Nephron progenitor cell (in vitro differentiated cells): ENCODE data around the gene GRID2.

ENCODE experiments used
- DNase-seq: peaks from one replicate; pipeline ENCODE4 v3.0.0; 2021
- H3K27ac Mint-ChIP-seq: 2 replicates; pipeline ENCODE4 v1.8.0; 2021; ENCODE audit warnings: mild to moderate bottlenecking, moderate library complexity, mixed read lengths
- H3K27me3 Mint-ChIP-seq: 2 replicates; pipeline ENCODE4 v1.8.0; 2021; ENCODE audit warnings: mild to moderate bottlenecking, low read depth, mixed read lengths; ENCODE audit not compliant: poor library complexity
- H3K36me3 Mint-ChIP-seq: 2 replicates; pipeline ENCODE4 v1.8.0; 2021; ENCODE audit warnings: low read depth, mixed read lengths
- H3K4me1 Mint-ChIP-seq: 2 replicates; pipeline ENCODE4 v1.8.0; 2021; ENCODE audit warnings: mixed read lengths
- H3K4me3 Mint-ChIP-seq: 2 replicates; pipeline ENCODE4 v1.8.0; 2021; ENCODE audit warnings: mild to moderate bottlenecking, moderate library complexity, mixed read lengths
- H3K9me3 Mint-ChIP-seq: 2 replicates; pipeline ENCODE4 v1.8.0; 2021; ENCODE audit warnings: mild to moderate bottlenecking, moderate library complexity, mixed read lengths
- TF ChIP-seq, protein P1 (sequence below): fragments of 200-600 bp; sonication (generic); IDR thresholded peaks from 2 replicates; pipeline ENCODE4 v1.5.0; 2021; ENCODE audit warnings: antibody characterized with exemption

GRID2 gene

DNA sequence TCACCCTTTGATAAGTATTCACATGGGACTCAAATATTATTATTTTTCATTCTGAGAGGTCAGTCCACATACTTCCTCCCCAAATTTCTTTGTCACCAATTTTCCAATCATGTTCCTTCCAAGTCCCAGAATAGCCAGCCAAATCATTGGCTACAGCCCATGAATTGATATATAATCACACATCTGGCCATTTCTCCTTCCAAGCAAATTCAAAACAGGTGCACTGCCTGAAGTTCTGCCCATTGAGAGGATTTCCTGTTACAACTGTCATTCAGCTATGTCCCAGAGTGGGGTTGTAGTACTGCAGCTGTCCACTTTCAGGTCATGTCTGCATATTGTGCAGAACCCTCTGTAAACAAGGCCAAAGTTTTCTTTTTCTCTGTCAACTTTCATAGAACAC is 347.8 kb downstream of the GRID2 start:
- Mint-ChIP-seq H3K4me3 (no peak overlapping the region), H3K4me1 (no peaks in the 10 kb centered on the region), H3K9me3 (no peaks in the 10 kb centered on the region), H3K27ac (no peak overlapping the region), H3K36me3 (no peaks in the 10 kb centered on the region), H3K27me3 (peaks cover 3% of the 10 kb centered on the region)
- DNase-seq: no peak
- TF ChIP-seq, protein P1, sequence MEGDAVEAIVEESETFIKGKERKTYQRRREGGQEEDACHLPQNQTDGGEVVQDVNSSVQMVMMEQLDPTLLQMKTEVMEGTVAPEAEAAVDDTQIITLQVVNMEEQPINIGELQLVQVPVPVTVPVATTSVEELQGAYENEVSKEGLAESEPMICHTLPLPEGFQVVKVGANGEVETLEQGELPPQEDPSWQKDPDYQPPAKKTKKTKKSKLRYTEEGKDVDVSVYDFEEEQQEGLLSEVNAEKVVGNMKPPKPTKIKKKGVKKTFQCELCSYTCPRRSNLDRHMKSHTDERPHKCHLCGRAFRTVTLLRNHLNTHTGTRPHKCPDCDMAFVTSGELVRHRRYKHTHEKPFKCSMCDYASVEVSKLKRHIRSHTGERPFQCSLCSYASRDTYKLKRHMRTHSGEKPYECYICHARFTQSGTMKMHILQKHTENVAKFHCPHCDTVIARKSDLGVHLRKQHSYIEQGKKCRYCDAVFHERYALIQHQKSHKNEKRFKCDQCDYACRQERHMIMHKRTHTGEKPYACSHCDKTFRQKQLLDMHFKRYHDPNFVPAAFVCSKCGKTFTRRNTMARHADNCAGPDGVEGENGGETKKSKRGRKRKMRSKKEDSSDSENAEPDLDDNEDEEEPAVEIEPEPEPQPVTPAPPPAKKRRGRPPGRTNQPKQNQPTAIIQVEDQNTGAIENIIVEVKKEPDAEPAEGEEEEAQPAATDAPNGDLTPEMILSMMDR: no peak

DNA sequence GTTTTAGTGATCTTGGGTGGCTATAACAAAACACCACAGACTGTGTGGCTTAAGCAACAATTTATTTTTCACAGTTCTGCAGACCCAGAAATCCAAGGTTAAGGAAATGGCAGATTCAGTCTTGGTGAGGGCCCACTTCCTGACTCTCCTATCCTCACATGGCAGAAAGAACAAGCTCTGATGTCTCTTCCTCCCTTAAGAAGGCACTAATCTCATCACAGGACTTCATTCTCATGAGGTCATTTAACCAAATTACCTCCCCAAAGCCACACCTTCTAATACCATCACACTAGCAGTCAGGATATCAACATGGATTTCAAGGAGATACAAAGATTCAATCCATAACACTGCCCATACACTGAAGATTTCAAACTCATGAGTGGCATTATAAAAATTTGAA is 350.3 kb downstream of the GRID2 start:
- no peak for DNase-seq
- no peaks in the 10 kb centered on the region for H3K4me1 Mint-ChIP-seq
- no peak overlapping the region for H3K27ac Mint-ChIP-seq
- no peaks in the 10 kb centered on the region for H3K9me3 Mint-ChIP-seq
- no peak overlapping the region for H3K4me3 Mint-ChIP-seq
- no peaks in the 10 kb centered on the region for H3K27me3 Mint-ChIP-seq
- no peaks in the 10 kb centered on the region for H3K36me3 Mint-ChIP-seq
- TF ChIP-seq, protein P1: no peak

DNA sequence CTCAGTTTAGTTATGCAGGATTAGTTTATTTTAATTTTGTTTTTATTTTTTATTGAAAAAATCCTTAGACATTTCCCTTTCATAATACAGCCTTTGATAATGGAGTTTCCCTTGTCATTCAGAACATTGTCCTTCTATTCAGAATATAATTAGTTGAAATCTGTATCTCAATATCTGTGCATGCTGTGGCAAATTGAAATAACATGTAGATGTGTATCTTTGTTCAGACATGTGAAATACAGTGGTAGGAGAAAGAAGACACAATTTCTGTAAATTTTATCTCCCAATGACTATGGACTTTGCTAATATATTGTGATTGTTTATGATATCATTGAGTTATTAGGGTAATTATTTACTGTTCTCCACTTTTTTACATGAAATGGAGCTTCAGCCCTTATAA is 353.9 kb downstream of the GRID2 start:
- TF ChIP-seq, protein P1: no peak
- no peak for DNase-seq
- H3K27ac Mint-ChIP-seq: no peak overlapping the region
- no peaks in the 10 kb centered on the region for H3K27me3 Mint-ChIP-seq
- no peaks in the 10 kb centered on the region for H3K36me3 Mint-ChIP-seq
- no peak overlapping the region for H3K4me3 Mint-ChIP-seq
- H3K9me3 Mint-ChIP-seq: no peaks in the 10 kb centered on the region
- H3K4me1 Mint-ChIP-seq: no peaks in the 10 kb centered on the region

DNA sequence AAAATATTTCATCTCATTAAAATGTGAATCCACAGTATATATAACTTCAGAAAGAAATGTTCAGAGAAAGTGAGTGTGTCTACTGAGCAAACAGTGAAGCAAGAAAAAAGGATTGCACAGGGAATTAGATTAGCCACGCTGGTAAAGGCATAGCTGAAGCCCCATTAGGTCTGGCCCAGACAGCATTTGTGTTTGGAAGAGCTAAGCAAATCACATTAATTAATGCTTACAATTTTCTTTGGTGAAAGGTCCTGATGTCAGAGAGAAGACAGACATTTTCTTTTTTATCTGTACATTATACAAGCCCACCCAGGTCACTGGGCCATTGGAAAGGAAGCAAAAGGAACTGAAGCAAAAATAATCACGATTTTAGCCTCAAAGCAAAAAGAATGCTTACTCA is 354.6 kb downstream of the GRID2 start:
- no peaks in the 10 kb centered on the region for H3K9me3 Mint-ChIP-seq
- no peaks in the 10 kb centered on the region for H3K27me3 Mint-ChIP-seq
- DNase-seq: no peak
- H3K27ac Mint-ChIP-seq: no peak overlapping the region
- no peak overlapping the region for H3K4me3 Mint-ChIP-seq
- no peaks in the 10 kb centered on the region for H3K36me3 Mint-ChIP-seq
- no peaks in the 10 kb centered on the region for H3K4me1 Mint-ChIP-seq
- TF ChIP-seq, protein P1: no peak

DNA sequence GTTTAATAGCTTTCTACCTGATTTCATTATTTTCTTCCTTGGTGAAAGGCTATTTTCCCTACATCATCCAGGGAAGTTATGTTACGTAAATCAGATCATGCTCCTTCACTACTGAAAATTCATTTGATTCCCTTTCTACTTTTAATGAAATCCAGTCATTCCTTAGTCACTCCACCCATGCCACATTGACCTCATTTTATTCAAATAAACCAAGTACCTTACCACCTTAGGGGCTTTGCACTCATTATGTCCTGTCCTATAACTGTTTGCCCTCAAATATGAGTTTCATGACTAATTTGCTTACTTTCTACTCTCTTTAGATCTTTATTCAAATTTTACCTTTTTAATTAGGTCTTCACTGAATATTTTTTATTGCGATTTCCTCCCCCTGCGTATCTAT is 374.0 kb downstream of the GRID2 start:
- H3K4me3 Mint-ChIP-seq: no peak overlapping the region
- H3K4me1 Mint-ChIP-seq: no peaks in the 10 kb centered on the region
- no peaks in the 10 kb centered on the region for H3K36me3 Mint-ChIP-seq
- DNase-seq: no peak
- TF ChIP-seq, protein P1: no peak
- no peaks in the 10 kb centered on the region for H3K9me3 Mint-ChIP-seq
- H3K27ac Mint-ChIP-seq: no peak overlapping the region
- H3K27me3 Mint-ChIP-seq: peaks cover 3% of the 10 kb centered on the region

DNA sequence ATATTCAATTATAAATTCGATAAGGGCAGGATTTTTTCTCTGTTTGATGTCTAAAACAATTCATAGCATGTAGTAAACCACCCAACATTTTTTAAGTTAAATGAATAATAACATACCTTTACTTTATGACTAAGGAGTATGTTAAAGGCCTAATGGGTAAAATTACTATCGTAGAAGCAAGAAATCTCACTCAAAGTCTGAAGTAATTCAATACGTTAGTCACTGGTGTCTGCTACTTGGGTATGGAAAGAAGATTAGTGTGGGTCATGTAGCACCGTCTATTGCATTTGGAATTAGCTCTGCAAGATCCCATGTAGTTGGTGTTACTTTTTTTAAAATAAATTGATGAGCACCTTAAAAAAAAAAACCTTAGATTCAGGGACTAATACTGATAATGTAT is 374.5 kb downstream of the GRID2 start:
- Mint-ChIP-seq H3K36me3 (no peaks in the 10 kb centered on the region), H3K4me1 (no peaks in the 10 kb centered on the region), H3K27ac (no peak overlapping the region), H3K4me3 (no peak overlapping the region), H3K27me3 (peaks cover 3% of the 10 kb centered on the region), H3K9me3 (no peaks in the 10 kb centered on the region)
- TF ChIP-seq, protein P1: no peak
- no peak for DNase-seq
